Epithelial cell of proximal tubule (primary cell): ENCODE results near the gene KLHL3. TPM values are rescaled to one million over a fixed set of nuclear protein-coding genes. Genes with fewer than 3 reads are reported as not detected.

Experiments used
- DNase-seq: peaks from one replicate; pipeline ENCODE4 v3.0.0-alpha.2; 2011; ENCODE audit warnings: low read depth
- H3K4me3 ChIP-seq: 2 replicates; pipeline ENCODE4 v1.5.1; 2011; ENCODE audit warnings: low read depth, mild to moderate bottlenecking, low read length
- total RNA-seq: library from RNA; depleted of rRNA; stranded (reverse); fragments of >200 nt; gene quantifications from 2 replicates; pipeline ENCODE4 v1.2.3, GENCODE V29; 2015
- TF ChIP-seq, protein P1 (sequence below): conservative IDR thresholded peaks from 2 replicates; pipeline ENCODE4 v1.5.1; 2012; ENCODE audit warnings: low read depth, mild to moderate bottlenecking, low read length

The KLHL3 gene
- total RNA-seq, 1 donor from 2014 or later, result 1.1 TPM

DNA sequence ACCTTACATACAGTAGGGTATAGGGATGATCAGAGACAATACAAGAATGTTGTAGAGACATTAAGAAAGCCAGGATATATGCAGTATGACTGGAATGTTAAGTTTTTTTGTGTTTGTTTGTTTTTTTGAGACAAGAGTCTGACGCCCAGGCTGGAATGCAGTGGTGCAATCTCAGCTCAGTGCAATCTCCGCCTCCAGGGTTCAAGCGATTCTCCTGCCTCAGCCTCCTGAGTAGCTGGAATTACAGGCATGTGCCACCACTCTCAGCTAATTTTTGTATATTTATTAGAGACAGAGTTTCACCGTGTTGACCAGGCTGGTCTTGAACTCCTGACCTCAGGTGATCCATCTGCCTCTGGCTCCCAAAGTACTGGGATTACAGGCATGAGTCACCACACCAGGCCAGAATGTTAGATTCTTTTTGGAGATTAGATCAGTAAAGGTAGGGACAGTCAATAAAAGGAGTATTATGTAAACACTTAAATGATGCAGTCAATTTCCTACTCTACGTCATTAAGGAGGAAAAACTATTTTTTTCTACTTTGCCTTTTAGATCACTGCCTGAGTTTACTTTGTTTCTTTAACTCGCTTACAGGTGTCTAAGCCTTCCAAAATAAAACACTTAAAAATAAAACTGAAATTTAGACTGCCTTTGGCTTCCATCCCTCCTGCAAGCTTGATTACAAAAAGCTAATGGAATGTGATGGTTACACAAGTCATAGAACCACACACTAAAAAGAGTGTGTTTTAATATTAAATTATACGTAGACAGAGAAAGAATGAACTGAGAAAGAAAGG, 25.0 kb upstream of the KLHL3 start:
- no peak overlapping the region for H3K4me3 ChIP-seq
- DNase-seq, result no peak
- TF ChIP-seq, protein P1, sequence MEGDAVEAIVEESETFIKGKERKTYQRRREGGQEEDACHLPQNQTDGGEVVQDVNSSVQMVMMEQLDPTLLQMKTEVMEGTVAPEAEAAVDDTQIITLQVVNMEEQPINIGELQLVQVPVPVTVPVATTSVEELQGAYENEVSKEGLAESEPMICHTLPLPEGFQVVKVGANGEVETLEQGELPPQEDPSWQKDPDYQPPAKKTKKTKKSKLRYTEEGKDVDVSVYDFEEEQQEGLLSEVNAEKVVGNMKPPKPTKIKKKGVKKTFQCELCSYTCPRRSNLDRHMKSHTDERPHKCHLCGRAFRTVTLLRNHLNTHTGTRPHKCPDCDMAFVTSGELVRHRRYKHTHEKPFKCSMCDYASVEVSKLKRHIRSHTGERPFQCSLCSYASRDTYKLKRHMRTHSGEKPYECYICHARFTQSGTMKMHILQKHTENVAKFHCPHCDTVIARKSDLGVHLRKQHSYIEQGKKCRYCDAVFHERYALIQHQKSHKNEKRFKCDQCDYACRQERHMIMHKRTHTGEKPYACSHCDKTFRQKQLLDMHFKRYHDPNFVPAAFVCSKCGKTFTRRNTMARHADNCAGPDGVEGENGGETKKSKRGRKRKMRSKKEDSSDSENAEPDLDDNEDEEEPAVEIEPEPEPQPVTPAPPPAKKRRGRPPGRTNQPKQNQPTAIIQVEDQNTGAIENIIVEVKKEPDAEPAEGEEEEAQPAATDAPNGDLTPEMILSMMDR, result no peak

DNA sequence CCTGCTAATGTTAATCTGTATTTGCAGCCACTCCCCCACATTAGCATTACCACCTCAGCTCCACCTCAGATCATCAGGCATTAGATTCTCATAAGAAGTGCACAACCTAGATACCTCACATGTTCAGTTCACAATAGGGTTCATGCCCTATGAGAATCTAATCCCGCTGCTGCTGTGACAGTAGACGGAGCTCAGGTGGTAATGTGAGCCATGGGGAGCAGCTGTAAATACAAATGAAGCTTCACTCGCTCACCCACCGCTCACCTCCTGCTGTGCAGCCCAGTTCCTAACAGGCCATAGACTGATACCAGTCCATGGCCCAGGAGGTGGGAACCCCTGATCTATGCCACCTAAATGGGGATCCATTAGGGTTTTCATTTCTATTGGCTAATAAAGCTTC, 24.4 kb upstream of the KLHL3 start:
- DNase-seq, result no peak
- no peak overlapping the region for H3K4me3 ChIP-seq
- TF ChIP-seq, protein P1, result no peak

DNA sequence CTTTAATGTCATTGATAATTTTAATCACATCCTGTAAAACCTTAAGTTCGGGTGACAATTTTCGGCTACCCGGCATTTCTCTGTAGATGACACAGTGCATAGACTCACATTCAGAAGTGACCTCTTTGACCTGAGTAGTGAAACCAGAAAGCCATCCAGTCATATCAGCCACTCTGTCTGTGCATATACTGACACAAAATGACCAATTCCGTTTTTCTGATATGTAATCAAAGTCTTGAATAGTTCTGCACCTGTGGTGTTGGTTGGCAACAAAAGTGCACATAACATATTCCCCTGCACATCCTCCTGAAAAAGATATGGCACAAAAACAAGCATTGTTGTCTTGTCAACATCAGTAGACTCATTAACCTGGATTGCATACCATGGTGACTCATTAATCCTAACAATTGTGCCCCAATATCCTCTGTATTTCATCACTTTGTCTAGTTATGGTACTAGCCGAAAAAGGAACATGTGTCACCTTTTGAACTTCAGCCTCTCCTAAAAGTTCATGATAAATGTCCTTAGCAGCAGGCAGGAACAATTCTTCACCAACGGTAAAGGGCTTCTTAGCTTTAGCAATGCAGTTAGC, 22.9 kb upstream of the KLHL3 start:
- no peak overlapping the region for H3K4me3 ChIP-seq
- DNase-seq, result no peak
- TF ChIP-seq, protein P1, result no peak

DNA sequence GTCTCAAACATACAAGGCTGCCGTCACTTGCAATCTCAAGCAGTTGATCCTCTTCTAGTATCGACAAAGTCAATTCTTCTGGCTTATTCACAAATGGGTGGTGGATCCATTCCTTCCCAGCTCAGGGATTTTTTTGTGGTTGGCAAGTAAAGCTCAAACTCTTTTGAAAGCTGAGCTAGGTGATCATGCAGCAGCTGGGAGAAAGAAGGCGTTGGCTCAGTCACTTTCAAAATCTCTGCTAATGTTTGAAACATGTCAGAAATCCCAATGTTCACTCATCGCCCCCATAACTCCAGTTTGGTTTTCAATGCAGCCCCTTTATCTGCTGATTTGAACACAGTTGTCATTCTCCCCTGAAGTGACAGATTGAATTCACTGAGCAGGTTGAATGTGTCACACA, 22.2 kb upstream of the KLHL3 start:
- TF ChIP-seq, protein P1, result no peak
- no peak for DNase-seq
- no peak overlapping the region for H3K4me3 ChIP-seq

GRCh38 chr5:137757634-137758033, 21.7 kb upstream of the KLHL3 start:
- TF ChIP-seq, protein P1, result no peak
- DNase-seq, result no peak
- H3K4me3 ChIP-seq, result no peak overlapping the region

DNA sequence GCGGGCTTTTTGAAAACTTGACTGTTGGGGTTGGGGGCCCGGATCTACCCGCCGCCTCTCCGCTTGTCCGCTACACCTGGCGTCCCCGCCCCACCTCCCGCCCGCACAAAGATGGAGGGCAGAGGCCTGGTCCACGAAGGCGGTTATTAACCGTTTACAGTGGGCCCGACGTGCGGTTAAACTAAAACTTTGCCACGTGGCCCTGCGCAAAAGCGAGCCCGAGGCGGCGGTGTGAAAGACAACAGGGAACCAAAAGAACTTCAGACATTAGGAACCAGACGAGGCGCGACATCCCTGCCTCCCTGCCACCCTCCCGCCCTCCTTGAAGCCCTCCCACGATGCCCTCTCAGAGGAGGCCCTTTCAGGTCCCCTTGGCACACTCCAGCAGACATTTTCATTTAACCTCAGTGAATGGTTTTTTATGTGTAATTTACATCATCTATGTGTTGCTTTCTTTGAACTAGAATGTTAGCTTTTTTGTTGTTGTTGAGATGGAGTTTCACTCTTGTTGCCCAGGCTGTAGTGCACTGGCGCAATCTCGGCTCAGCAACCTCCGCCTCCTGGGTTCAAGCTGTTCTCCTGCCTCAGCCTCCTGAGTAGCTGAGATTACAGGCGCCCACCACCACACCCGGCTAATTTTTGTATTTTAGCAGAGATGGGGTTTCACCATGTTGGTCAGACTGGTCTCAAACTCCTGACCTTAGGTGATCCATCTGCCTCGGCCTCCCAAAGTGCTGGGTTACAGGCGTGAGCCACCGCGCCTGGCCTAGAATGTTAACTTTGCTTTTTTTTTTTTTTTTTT, 19.3 kb upstream of the KLHL3 start:
- TF ChIP-seq, protein P1, result no peak
- no peak for DNase-seq
- H3K4me3 ChIP-seq, result peak overlapping the region; percentile 75
